ENCODE data around the gene SMIM14. TPM values are rescaled to one million over a fixed set of nuclear protein-coding genes. Genes with fewer than 3 reads are reported as not detected.

The SMIM14 gene
- total and polyA plus RNA-seq, 8 donors, result 52.9 to 67.8 (median 55.4) TPM

- Histone ChIP-seq H3K9me3 (peaks cover 0 to 5% of the 10 kb centered on the region in 2 donors), H3K36me3 (peaks cover 0 to under 1% of the 10 kb centered on the region in 2 donors), H3K4me1 (peaks cover 9 to 34% of the 10 kb centered on the region in 2 donors), H3K27ac (peak overlapping the region; percentile 89 to 95), H3K27me3 (no peaks in the 10 kb centered on the region), H3K4me3 (peak overlapping the region; percentile 76 to 88)
- DNase-seq, result no peak
- no peak for ATAC-seq
- intact Hi-C loops (cut with DNase I), result loop anchor here in 1 of 2 donors (10.0 kb wide), 1 partner anchor 109 kb away; the partner anchor contains the start of gene SMIM14
- TF ChIP-seq CTCF (IDR thresholded peaks at IDR 0.05), result no peak
Measured at GRCh38 chr4:39525822-39526690, 112.6 kb downstream of the SMIM14 start.

GRCh38 chr4:39524161-39524957, 114.3 kb downstream of the SMIM14 start:
- Histone ChIP-seq H3K27ac (no peak overlapping the region), H3K4me3 (peak overlapping the region in 1 of 2 donors; percentile 4), H3K4me1 (peaks cover 9 to 32% of the 10 kb centered on the region in 2 donors), H3K9me3 (no peaks in the 10 kb centered on the region), H3K27me3 (no peaks in the 10 kb centered on the region), H3K36me3 (peaks cover 0 to 14% of the 10 kb centered on the region in 2 donors)
- intact Hi-C loops (cut with DNase I), result loop anchor here in 1 of 2 donors (10.0 kb wide), 1 partner anchor 110 kb away; the partner anchor contains the start of gene SMIM14
- no peak for DNase-seq
- TF ChIP-seq CTCF (IDR thresholded peaks at IDR 0.05), result no peak
- no peak for ATAC-seq

GRCh38 chr4:39522068-39522467, 116.6 kb downstream of the SMIM14 start:
- TF ChIP-seq CTCF (IDR thresholded peaks at IDR 0.05), result no peak
- Histone ChIP-seq H3K4me3 (no peak overlapping the region), H3K4me1 (peaks cover 0 to 22% of the 10 kb centered on the region in 2 donors), H3K27ac (no peak overlapping the region), H3K36me3 (peaks cover 0 to 36% of the 10 kb centered on the region in 2 donors), H3K27me3 (no peaks in the 10 kb centered on the region), H3K9me3 (no peaks in the 10 kb centered on the region)
- intact Hi-C loops (cut with DNase I), result loop anchor here in 1 of 2 donors (10.0 kb wide), 1 partner anchor 113 kb away; the partner anchor contains the start of gene SMIM14
- DNase-seq, result no peak
- ATAC-seq, result no peak

GRCh38 chr4:39521253-39521919, 117.3 kb downstream of the SMIM14 start:
- no peaks in the 10 kb centered on the region for H3K9me3 ChIP-seq
- intact Hi-C loops (cut with DNase I), result loop anchor here in 1 of 2 donors (10.0 kb wide), 1 partner anchor 113 kb away; the partner anchor contains the start of gene SMIM14
- peaks cover 0 to 38% of the 10 kb centered on the region in 2 donors for H3K36me3 ChIP-seq
- no peak for DNase-seq
- TF ChIP-seq CTCF (IDR thresholded peaks at IDR 0.05), result no peak
- ATAC-seq, result no peak
- no peak overlapping the region for H3K27ac ChIP-seq
- no peaks in the 10 kb centered on the region for H3K27me3 ChIP-seq
- H3K4me3 ChIP-seq, result no peak overlapping the region
- H3K4me1 ChIP-seq, result peaks cover 0 to 18% of the 10 kb centered on the region in 2 donors

All from left lung (tissue), 10 donors.